HG03025 (cell line): ENCODE measurements around the gene PADI3.
"Not testable (repeated sequence)": the region's sequence is repeated elsewhere in the genome, so short reads cannot be mapped to it uniquely, and the experiment has no call there.

Source experiments
- ATAC-seq: cut with Tn5 transposase; IDR thresholded peaks from one replicate; pipeline ENCODE4 v1.9.1; 2021; ENCODE audit warnings: mild to moderate bottlenecking, moderate library complexity; ENCODE audit not compliant: unreplicated experiment, low FRiP score

Gene PADI3

DNA sequence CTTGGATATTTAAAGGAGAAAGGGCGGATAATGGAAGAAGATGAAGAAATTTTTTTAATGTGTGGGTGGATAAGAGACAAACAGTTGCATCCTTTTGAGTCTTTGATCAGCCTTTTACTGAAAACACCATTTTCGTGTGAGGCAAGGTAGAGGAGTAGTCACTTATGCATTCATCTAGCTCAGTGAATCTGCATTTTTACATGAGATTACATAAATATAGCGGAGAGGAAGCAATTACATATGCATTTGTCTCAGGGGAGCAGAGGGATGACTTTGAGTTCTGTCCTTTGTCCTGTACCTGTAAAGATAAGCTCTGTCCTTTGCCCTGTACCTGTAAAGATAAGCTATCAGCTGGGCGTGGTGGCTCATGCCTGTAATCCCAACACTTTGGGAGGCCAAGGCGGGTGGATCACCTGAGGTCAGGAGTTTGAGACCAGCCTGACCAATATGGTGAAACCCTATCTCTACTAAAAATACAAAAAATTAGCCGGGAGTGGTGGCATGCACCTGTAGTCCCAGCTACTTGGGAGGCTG is 73.0 kb downstream of the PADI3 start:
- ATAC-seq = not testable (repeated sequence)

DNA sequence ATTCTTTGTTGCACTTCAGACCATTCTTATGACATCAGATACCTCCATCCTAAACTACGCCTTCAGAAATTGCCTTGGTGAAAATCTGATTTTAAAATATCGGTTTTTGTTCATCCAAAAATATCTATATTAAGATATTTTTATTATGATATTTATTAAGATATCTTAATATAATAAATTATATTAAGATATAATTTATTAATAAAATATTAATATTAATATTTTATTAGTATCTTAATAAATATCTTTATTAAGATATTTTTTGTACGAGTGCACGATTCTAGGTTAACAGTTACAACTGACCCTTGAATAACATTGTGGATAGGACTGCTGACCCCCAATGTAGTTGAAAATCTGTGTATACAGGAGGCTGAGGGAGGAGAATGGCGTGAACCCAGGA is 80.0 kb downstream of the PADI3 start:
- no peak for ATAC-seq

GRCh38 chr1:17329610-17330009 is 80.7 kb downstream of the PADI3 start:
- ATAC-seq = no peak

GRCh38 chr1:17330856-17331255 is 82.0 kb downstream of the PADI3 start:
- ATAC-seq = no peak

DNA sequence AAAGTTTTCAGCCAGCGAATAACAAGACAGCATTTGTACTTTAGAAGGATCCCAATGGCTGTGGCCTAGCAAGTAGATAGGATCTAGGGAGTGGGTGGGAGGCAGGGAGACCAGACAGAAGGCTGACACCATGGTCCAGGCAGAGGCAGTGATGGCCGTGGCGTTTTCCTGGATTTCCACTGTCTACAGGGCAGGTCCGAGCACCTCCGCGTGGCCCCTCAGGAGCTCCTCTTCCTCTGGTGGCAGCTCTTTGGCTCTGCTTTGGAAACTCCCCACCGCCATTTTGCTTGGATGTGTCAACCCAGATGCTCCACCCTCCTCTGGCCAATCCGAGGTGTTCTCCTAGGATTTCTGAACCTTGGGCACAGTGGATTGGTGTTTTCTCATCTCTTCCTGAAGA is 84.2 kb downstream of the PADI3 start:
- no peak for ATAC-seq
